HFFc6 (cell line): ENCODE measurements around the gene MTURN. TPM values are rescaled to one million over a fixed set of nuclear protein-coding genes. Genes with fewer than 3 reads are reported as not detected.

Experiments used
- DNase-seq: peaks from one replicate; pipeline ENCODE4 v3.0.0-alpha.2; 2018
- H3K27ac Mint-ChIP-seq: 2 replicates; pipeline ENCODE4 v1.8.0; 2020; ENCODE audit warnings: mild to moderate bottlenecking, mixed read lengths
- H3K27me3 Mint-ChIP-seq: 2 replicates; pipeline ENCODE4 v1.8.0; 2021; ENCODE audit warnings: mild to moderate bottlenecking, moderate library complexity, mixed read lengths; ENCODE audit not compliant: insufficient read depth
- H3K36me3 Mint-ChIP-seq: 2 replicates; pipeline ENCODE4 v1.8.0; 2021; ENCODE audit warnings: low read depth, mixed read lengths
- H3K4me1 Mint-ChIP-seq: 2 replicates; pipeline ENCODE4 v1.8.0; 2020; ENCODE audit warnings: low read depth, mixed read lengths
- H3K4me3 Mint-ChIP-seq: 2 replicates; pipeline ENCODE4 v1.8.0; 2020; ENCODE audit warnings: mild to moderate bottlenecking, moderate library complexity, mixed read lengths
- H3K9me3 Mint-ChIP-seq: 2 replicates; pipeline ENCODE4 v1.8.0; 2020; ENCODE audit warnings: mild to moderate bottlenecking, mixed read lengths
- total RNA-seq, 6 experiments: library from RNA; stranded (reverse); fragmentation: NEBNext Ultra II Directional; extraction: Animal tissue kit (Norgen Biotek cat#: 25700); gene quantifications; 2 replicates in 1 of 6; 3 replicates in 5 of 6; pipeline ENCODE4 v1.2.3, GENCODE V29; 2021
- TF ChIP-seq, protein P1 (sequence below): fragments of 200-600 bp; sonication (generic); IDR thresholded peaks from 2 replicates; pipeline ENCODE4 v1.5.0; 2021; ENCODE audit warnings: antibody characterized with exemption, mild to moderate bottlenecking

MTURN gene
- total RNA-seq, 6 experiments from 2014 or later = 4.3 to 7.1 (median 5.9) TPM

DNA sequence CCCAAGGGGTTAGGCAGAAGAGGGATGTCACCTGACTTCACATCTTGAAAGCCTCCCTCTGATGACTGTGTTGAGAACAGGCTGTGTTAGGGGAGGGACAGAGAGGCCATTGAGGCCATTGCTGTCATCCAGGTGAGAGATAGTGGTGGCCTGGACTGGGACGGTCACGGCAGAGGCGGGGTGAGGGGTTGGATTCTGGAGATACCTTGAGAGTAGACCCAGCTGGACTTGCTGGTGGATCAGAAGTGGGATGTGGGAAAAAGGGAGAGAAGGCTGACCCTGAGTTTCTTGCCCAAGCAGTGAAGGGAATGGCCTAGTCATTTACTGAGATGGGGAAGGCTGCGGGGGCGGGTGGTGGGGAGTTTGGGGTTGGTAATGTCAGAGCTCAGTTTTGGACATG lies 13.6 kb downstream of the MTURN start:
- Mint-ChIP-seq H3K36me3 (no peaks in the 10 kb centered on the region), H3K4me3 (no peak overlapping the region), H3K4me1 (peaks cover 10% of the 10 kb centered on the region), H3K27ac (no peak overlapping the region), H3K27me3 (no peaks in the 10 kb centered on the region), H3K9me3 (no peaks in the 10 kb centered on the region)
- TF ChIP-seq, protein P1, sequence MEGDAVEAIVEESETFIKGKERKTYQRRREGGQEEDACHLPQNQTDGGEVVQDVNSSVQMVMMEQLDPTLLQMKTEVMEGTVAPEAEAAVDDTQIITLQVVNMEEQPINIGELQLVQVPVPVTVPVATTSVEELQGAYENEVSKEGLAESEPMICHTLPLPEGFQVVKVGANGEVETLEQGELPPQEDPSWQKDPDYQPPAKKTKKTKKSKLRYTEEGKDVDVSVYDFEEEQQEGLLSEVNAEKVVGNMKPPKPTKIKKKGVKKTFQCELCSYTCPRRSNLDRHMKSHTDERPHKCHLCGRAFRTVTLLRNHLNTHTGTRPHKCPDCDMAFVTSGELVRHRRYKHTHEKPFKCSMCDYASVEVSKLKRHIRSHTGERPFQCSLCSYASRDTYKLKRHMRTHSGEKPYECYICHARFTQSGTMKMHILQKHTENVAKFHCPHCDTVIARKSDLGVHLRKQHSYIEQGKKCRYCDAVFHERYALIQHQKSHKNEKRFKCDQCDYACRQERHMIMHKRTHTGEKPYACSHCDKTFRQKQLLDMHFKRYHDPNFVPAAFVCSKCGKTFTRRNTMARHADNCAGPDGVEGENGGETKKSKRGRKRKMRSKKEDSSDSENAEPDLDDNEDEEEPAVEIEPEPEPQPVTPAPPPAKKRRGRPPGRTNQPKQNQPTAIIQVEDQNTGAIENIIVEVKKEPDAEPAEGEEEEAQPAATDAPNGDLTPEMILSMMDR = no peak
- DNase-seq = no peak

DNA sequence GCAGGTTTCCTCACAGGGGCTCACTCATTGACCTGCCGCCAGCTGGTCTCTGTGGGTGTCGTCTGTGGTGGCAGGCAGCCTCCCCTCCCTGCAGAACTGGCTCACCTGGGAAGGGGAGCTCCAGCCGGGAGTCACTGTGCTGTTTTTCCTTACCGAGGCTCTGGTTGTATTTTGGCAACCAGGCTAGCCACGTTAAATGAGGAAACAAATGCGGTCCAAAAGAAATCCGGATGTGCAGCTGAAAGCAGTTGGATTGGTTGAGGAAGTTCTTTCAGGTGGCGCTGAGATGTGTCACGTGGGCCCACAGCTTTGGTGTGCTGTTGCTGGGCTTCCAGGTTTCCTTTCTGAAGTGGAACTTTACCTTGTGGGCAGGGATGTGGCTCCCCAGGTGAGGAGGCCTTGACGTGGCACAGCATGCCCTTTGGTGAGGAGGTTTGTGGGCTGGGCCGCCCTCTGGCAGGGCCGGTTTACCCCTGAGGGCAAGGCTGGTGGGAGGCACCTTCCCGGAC lies 14.2 kb downstream of the MTURN start:
- Mint-ChIP-seq H3K27me3 (no peaks in the 10 kb centered on the region), H3K9me3 (no peaks in the 10 kb centered on the region), H3K4me1 (peaks cover 4% of the 10 kb centered on the region), H3K27ac (no peak overlapping the region), H3K4me3 (no peak overlapping the region), H3K36me3 (no peaks in the 10 kb centered on the region)
- TF ChIP-seq, protein P1 = no peak
- DNase-seq = no peak

DNA sequence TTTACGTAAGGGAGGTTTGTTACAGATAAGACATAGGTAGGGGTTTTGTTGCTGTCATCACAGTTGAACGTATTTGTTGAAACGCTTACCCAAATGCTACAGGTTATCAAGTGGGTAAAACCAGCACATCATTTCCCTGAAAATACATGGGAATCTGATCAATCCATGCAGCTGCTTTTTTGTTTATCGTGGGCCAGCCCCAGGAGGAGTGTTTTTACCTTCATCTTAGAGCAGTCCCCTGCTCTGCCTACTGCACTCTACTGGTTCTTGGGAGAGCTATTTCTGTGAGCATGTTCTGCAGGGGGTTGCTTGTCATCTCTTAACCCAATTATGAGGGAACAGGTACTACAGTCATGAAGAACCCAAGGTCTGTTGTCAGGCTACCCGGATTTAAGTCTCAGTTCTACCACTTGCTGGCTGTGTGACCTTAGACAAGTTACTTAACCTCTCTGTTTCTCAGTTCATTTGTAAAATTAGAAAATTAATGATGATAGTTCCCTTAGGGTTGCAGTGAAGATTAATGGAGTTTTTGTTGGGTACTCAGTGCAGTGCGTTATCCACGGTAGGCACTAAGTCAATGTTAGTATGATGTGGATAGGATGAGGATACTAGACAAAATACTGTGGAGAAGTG lies 15.0 kb downstream of the MTURN start:
- Mint-ChIP-seq H3K9me3 (no peaks in the 10 kb centered on the region), H3K27ac (no peak overlapping the region), H3K4me3 (no peak overlapping the region), H3K27me3 (no peaks in the 10 kb centered on the region), H3K36me3 (no peaks in the 10 kb centered on the region), H3K4me1 (no peaks in the 10 kb centered on the region)
- no peak for DNase-seq
- TF ChIP-seq, protein P1 = no peak

DNA sequence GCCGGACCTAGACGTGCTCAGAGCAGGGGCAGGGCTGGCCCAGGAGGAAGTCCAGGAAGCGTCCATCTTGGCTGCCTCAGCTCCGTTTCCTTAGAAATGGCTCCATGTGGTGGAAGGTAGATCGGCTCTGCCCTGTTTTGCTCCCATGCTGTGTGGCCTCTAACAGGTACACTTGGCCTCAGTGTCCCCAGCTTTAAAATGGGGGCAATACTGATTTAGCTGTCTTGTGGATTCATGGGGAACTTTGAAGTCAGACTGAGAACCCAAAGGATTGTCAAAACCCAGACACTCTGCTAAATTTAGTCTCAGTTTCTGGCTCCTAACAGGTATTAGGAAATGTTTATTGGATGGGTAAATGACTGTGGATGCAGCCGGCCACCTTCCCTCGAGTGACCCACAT lies 15.9 kb downstream of the MTURN start:
- H3K27ac Mint-ChIP-seq = no peak overlapping the region
- H3K27me3 Mint-ChIP-seq = no peaks in the 10 kb centered on the region
- no peaks in the 10 kb centered on the region for H3K4me1 Mint-ChIP-seq
- H3K36me3 Mint-ChIP-seq = no peaks in the 10 kb centered on the region
- H3K9me3 Mint-ChIP-seq = no peaks in the 10 kb centered on the region
- H3K4me3 Mint-ChIP-seq = no peak overlapping the region
- no peak for DNase-seq
- TF ChIP-seq, protein P1 = no peak

DNA sequence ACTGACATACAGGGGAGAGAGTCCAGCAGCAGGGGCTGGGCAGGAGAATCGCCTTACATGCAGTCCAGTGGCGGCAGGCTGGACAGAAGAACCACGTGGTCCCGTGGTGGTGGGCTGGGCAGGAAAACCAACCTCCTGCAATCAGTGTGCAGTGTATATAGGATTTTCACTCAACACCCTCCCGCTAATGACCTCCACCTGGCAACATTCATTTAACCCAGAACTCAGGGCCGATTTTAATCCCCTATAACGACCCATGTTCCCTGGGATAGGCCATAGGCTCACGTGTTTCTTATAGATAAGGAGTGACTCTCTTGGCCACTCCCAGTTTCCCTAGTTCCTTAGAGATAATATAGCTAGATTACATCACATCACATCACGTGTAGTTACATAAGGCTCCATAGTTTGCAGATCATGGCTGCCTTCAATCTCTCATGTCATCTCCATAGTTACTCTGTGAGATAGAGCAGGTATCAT lies 19.4 kb downstream of the MTURN start:
- H3K9me3 Mint-ChIP-seq = no peaks in the 10 kb centered on the region

More for the DNA sequence above, 19.4 kb downstream of the MTURN start:
- no peak for DNase-seq
- Mint-ChIP-seq H3K27ac (no peak overlapping the region), H3K4me1 (no peaks in the 10 kb centered on the region), H3K36me3 (no peaks in the 10 kb centered on the region), H3K27me3 (no peaks in the 10 kb centered on the region), H3K4me3 (no peak overlapping the region)
- TF ChIP-seq, protein P1 = no peak
